ENCODE measurements around the gene FGFRL1.

The FGFRL1 gene

DNA sequence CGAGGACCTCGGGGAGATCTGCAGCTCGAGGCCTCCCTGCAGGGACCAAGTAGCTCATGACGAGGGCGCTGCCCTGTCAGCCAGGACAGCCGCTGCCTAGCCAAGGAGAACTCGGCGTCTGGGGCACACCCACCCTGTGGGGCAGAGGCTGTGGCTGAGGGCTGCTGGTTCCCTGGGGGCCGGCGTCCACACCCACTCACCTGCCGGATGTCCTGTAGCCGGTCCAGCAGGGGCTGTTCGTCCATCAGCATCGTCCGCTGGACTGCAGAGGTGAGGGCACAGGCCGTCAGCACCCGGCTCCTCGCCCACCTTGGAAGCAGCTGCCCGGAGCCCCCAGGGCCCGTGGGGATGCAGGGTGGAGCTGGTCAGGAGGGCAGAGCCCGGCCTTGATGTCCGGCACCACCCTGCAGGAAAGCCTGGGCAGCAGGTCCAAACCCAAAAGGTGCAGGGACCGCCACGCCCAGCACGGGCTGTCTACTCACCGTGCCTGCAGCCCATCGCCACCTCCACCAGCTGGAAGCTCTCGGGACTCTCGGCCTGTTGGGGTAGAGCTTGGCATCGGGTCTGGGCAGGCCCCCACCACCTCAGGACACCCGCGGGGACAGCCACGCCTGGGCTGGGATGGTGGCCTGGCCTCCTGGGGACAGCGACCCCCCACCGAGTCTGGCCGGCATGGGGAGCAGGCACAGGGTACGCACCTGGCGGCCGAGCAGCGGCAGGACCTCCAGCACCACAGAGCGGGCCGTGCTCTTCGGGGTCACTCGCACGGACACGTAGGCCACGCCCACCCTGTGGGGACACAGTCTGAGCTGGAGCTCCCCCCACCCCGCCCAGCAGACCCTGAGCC lies 44.9 kb upstream of the FGFRL1 start:
- Histone ChIP-seq H3K27me3 (ENCODE audit: control insufficient read depth, low read length) (no peaks in the 10 kb centered on the region), H3K79me2 (ENCODE audit: control insufficient read depth, low read length) (no peaks in the 10 kb centered on the region), H3K27ac (ENCODE audit: low read depth, low read length) (no peak overlapping the region), H3K4me2 (ENCODE audit: low read length) (no peak overlapping the region), H3K9me2 (replicated peaks; ENCODE audit: control insufficient read depth, low read length) (no peaks in the 10 kb centered on the region), H3F3A (ENCODE audit: control insufficient read depth, insufficient read depth) (no peaks in the 10 kb centered on the region), H3K4me3 (ENCODE audit: low read length) (no peak overlapping the region), H3K9me3 (ENCODE audit: control insufficient read depth, insufficient read depth, low read length) (no peaks in the 10 kb centered on the region), H3K4me1 (ENCODE audit: control insufficient read depth, low read length) (no peaks in the 10 kb centered on the region), H4K20me1 (ENCODE audit: control insufficient read depth, insufficient read depth, low read depth, low read length) (peaks cover 8% of the 10 kb centered on the region), H3K36me3 (ENCODE audit: control insufficient read depth, low read length) (no peaks in the 10 kb centered on the region)
- TF ChIP-seq, protein P1, sequence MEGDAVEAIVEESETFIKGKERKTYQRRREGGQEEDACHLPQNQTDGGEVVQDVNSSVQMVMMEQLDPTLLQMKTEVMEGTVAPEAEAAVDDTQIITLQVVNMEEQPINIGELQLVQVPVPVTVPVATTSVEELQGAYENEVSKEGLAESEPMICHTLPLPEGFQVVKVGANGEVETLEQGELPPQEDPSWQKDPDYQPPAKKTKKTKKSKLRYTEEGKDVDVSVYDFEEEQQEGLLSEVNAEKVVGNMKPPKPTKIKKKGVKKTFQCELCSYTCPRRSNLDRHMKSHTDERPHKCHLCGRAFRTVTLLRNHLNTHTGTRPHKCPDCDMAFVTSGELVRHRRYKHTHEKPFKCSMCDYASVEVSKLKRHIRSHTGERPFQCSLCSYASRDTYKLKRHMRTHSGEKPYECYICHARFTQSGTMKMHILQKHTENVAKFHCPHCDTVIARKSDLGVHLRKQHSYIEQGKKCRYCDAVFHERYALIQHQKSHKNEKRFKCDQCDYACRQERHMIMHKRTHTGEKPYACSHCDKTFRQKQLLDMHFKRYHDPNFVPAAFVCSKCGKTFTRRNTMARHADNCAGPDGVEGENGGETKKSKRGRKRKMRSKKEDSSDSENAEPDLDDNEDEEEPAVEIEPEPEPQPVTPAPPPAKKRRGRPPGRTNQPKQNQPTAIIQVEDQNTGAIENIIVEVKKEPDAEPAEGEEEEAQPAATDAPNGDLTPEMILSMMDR (IDR thresholded peaks at IDR 0.05; ENCODE audit: low read depth, low read length, poor library complexity, severe bottlenecking) = no peak
- no peak for TF ChIP-seq EZH2phosphoT487 (IDR thresholded peaks at IDR 0.05; ENCODE audit: borderline replicate concordance, low read length)

DNA sequence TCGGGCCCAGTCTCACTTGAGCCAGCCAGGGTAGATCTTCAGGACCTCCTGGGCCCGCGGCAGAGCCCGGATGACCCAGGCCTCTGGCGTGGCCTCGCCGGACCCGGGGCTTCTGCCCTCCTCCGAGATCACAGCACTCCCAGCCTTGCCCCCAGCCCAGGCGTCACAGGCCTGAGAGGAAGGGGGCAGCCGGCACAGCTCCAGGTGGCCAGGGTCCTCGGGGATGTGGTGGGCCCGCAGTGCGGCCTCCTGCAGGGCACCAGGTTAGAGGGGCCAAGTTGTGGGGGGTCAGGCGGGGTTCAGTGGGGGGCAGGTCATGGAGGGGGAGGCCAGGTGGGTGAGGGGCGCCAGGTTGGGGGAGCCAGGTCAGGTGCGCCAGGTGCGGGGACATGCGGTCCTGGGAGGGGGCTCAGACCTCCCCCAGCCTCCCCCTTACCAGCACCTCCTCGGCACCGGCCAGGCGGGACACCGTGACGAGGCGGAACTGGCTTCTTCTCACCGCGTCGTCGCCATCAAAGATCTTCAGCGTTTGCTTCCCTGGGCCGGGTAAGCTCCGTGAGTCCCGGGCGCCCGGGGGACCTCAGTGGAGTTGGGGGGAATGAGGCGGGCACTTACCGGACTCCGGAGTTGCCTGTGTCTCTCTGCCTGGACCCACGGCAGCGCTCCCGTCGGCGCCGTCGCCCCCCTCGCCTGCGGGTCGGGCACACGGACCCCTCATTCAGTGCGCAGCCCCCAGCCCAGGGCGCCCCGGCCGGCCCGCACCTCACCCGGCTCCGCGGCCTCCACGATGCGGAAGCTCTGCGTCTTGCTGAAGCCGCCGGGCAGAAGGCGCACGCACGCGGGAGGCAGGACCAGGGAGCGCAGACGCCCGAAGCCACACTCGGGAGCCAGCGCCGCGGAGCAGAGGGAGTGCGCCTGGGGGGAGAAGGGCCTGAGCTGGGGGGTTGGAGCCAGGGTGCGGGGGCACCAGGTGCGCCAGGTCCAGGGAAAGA lies 44.0 kb upstream of the FGFRL1 start:
- Histone ChIP-seq H3K9me2 (replicated peaks; ENCODE audit: control insufficient read depth, low read length) (no peaks in the 10 kb centered on the region), H3K9me3 (ENCODE audit: control insufficient read depth, insufficient read depth, low read length) (no peaks in the 10 kb centered on the region), H3K27me3 (ENCODE audit: control insufficient read depth, low read length) (no peaks in the 10 kb centered on the region), H3F3A (ENCODE audit: control insufficient read depth, insufficient read depth) (no peaks in the 10 kb centered on the region), H3K27ac (ENCODE audit: low read depth, low read length) (no peak overlapping the region), H3K4me3 (ENCODE audit: low read length) (no peak overlapping the region), H3K36me3 (ENCODE audit: control insufficient read depth, low read length) (no peaks in the 10 kb centered on the region), H3K4me1 (ENCODE audit: control insufficient read depth, low read length) (peaks cover 3% of the 10 kb centered on the region), H4K20me1 (ENCODE audit: control insufficient read depth, insufficient read depth, low read depth, low read length) (peaks cover 14% of the 10 kb centered on the region), H3K79me2 (ENCODE audit: control insufficient read depth, low read length) (no peaks in the 10 kb centered on the region), H3K4me2 (ENCODE audit: low read length) (no peak overlapping the region)
- TF ChIP-seq EZH2phosphoT487 (IDR thresholded peaks at IDR 0.05; ENCODE audit: borderline replicate concordance, low read length) = no peak
- TF ChIP-seq, protein P1 (IDR thresholded peaks at IDR 0.05; ENCODE audit: low read depth, low read length, poor library complexity, severe bottlenecking) = no peak

DNA sequence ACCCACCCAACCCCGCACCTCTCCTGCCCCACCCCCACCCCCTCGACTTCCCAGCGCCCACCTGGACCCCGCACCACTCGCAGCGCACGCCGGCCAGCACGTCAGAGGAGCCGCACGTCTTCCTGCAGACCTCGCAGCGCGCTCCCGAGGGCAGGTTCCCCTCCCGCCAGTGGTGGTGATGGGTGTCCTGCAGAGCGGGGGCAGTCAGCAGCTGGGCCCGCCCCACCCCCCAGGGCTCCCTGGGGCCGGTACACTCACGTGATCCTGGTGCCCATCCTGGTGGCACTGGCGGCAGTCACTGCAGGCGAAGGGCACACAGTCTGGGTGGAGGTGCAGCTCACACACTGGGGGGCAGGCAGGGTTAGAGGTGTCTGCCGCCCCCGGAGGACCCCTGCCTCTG lies 43.2 kb upstream of the FGFRL1 start:
- Histone ChIP-seq H3K27ac (ENCODE audit: low read depth, low read length) (no peak overlapping the region), H3K36me3 (ENCODE audit: control insufficient read depth, low read length) (no peaks in the 10 kb centered on the region), H3F3A (ENCODE audit: control insufficient read depth, insufficient read depth) (no peaks in the 10 kb centered on the region), H3K4me2 (ENCODE audit: low read length) (no peak overlapping the region), H3K9me2 (replicated peaks; ENCODE audit: control insufficient read depth, low read length) (no peaks in the 10 kb centered on the region), H3K79me2 (ENCODE audit: control insufficient read depth, low read length) (no peaks in the 10 kb centered on the region), H3K9me3 (ENCODE audit: control insufficient read depth, insufficient read depth, low read length) (no peaks in the 10 kb centered on the region), H3K27me3 (ENCODE audit: control insufficient read depth, low read length) (no peaks in the 10 kb centered on the region), H3K4me1 (ENCODE audit: control insufficient read depth, low read length) (peaks cover 7% of the 10 kb centered on the region), H4K20me1 (ENCODE audit: control insufficient read depth, insufficient read depth, low read depth, low read length) (peaks cover 14% of the 10 kb centered on the region), H3K4me3 (ENCODE audit: low read length) (no peak overlapping the region)
- TF ChIP-seq, protein P1 (IDR thresholded peaks at IDR 0.05; ENCODE audit: low read depth, low read length, poor library complexity, severe bottlenecking) = no peak
- TF ChIP-seq EZH2phosphoT487 (IDR thresholded peaks at IDR 0.05; ENCODE audit: borderline replicate concordance, low read length) = no peak
